Kidney epithelial cell (primary cell): ENCODE measurements around the gene FCN3. TPM values are rescaled to one million over a fixed set of nuclear protein-coding genes. Genes with fewer than 3 reads are reported as not detected.

ENCODE experiments used
- DNase-seq: peaks from one replicate; pipeline ENCODE4 v3.0.0-alpha.2; 2010; ENCODE audit warnings: low read depth
- H3K27me3 ChIP-seq: 2 replicates; pipeline ENCODE4 v1.6.0; 2011; ENCODE audit warnings: low read length; ENCODE audit not compliant: control insufficient read depth, insufficient read depth
- H3K36me3 ChIP-seq: 2 replicates; pipeline ENCODE4 v1.5.1; 2011; ENCODE audit warnings: low read length; ENCODE audit not compliant: control insufficient read depth, insufficient read depth
- H3K4me3 ChIP-seq: 2 replicates; pipeline ENCODE4 v1.5.1; 2011; ENCODE audit warnings: low read depth, mild to moderate bottlenecking, control low read depth, low read length
- CTCF ChIP-seq: IDR thresholded peaks from 2 replicates; pipeline ENCODE4 v1.5.1; 2011; ENCODE audit warnings: mild to moderate bottlenecking, moderate library complexity, low read length, control low read depth, inconsistent platforms; ENCODE audit not compliant: insufficient read depth, poor library complexity, severe bottlenecking
- total RNA-seq: library from RNA; depleted of rRNA; stranded (reverse); fragments of >200 nt; gene quantifications from 2 replicates; pipeline ENCODE4 v1.2.3, GENCODE V29; 2015

FCN3 gene
- total RNA-seq, 1 donor from 2014 or later, result not detected

GRCh38 chr1:27355683-27356082 lies 18.9 kb downstream of the FCN3 start:
- Histone ChIP-seq H3K36me3 (peaks cover 2% of the 10 kb centered on the region), H3K4me3 (no peak overlapping the region), H3K27me3 (peaks cover 2% of the 10 kb centered on the region)
- no peak for DNase-seq
- no peak for TF ChIP-seq CTCF

- peaks cover 2% of the 10 kb centered on the region for H3K36me3 ChIP-seq
- H3K27me3 ChIP-seq, result peaks cover 6% of the 10 kb centered on the region
- DNase-seq, result no peak
- no peak overlapping the region for H3K4me3 ChIP-seq
- no peak for TF ChIP-seq CTCF
Measured at GRCh38 chr1:27353629-27354028, 21.0 kb downstream of the FCN3 start.

- H3K27me3 ChIP-seq, result peaks cover 6% of the 10 kb centered on the region
- no peak for TF ChIP-seq CTCF
- no peak overlapping the region for H3K4me3 ChIP-seq
- H3K36me3 ChIP-seq, result peaks cover 2% of the 10 kb centered on the region
- no peak for DNase-seq
Measured at GRCh38 chr1:27353166-27353565, 21.5 kb downstream of the FCN3 start.

DNA sequence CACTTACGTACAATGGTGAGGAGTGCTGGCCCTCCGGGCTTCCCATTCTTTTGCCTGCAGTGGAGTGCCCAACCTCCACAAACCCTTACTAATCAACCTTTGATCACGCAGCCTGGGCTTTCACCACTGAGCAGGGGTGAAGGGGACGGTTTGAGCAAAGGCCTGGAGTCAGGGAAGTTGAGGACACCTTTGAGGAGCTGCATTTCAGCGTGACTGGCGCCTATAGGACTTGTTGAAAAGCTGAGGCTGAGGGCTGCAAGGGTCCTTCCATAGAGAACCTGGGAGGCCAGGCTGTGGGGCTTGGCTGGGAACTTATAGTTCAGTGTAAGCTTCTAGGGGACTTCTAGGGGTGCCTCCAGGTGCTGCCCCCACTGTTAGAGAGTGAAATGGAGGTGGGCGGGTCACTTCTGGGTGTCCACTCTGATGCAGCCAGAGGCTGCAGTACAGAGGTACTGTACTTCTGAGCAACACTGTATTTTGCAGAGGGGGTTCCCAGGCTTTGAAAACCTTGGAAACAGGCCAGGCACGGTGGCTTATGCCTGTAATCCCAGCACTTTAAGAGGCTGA lies 23.0 kb downstream of the FCN3 start:
- Histone ChIP-seq H3K36me3 (peaks cover 1% of the 10 kb centered on the region), H3K27me3 (peaks cover 6% of the 10 kb centered on the region), H3K4me3 (no peak overlapping the region)
- no peak for DNase-seq
- TF ChIP-seq CTCF, result no peak

DNA sequence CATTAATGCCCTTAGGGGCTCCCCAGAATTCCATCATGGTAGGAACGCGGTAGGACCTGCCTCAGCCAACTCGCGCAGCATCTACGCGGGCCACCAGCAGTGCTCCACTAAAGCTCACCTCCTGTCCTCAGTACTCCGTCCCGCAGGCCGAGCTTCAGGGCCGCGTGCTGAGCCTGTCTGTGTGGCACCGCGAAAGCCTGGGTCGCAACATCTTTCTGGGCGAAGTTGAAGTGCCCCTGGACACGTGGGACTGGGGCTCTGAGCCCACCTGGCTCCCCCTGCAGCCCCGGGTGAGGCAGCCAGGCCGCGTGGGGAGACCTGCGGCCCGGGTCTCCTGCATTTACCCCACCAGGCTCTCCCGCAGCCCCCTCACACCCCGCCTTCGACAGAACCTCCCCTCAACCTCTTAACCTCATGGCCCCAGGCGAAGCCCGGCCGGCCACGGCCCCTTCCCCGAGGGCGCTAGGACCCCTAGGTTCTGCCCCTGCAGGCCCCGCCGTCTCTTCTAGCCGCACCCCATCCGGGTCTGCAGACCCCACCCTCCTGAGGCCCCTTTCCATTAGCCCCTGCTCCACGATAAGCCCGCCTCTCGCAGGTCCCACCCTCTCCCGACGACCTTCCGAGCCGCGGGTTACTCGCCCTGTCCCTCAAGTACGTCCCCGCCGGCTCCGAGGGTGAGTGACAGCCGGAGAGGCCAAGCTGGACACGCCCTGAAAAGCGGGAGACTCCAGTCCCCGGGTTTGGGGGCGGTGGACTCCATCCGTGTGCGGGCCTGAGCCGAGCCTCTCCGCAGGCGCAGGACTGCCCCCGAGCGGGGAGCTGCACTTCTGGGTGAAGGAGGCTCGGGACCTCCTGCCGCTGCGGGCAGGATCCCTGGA lies 23.7 kb downstream of the FCN3 start:
- Histone ChIP-seq H3K36me3 (peaks cover 1% of the 10 kb centered on the region), H3K27me3 (peaks cover 6% of the 10 kb centered on the region), H3K4me3 (no peak overlapping the region)
- DNase-seq, result no peak
- TF ChIP-seq CTCF, result no peak
